ENCODE measurements around the gene STN1.

STN1 gene

DNA sequence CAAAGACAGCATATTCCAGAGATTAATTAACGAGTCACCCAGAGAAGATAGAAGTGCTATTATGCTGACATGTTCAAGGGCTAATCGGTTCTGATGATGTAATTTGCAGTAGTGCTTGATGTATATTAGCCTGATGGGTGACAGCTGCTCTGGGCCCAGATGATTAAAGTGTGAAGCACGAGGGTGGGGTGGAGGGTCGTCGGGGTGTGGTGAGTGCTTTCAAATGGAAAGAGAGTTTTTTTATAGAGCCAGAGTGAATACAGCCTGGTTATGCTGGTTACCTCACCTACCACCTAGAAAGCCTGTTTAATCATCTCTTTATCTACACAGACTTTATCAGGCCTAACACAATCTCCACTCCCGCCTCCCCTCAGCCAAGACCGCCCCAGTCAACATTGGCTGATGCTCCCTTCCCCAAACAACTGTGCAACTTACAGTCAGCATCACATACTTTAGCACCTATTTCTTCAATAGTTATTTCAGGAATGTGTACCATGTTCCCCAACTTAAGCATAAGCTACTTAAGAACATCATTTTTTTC, 11.5 kb upstream of the STN1 start:
- DNase-seq (ENCODE audit: low read depth): no peak

DNA sequence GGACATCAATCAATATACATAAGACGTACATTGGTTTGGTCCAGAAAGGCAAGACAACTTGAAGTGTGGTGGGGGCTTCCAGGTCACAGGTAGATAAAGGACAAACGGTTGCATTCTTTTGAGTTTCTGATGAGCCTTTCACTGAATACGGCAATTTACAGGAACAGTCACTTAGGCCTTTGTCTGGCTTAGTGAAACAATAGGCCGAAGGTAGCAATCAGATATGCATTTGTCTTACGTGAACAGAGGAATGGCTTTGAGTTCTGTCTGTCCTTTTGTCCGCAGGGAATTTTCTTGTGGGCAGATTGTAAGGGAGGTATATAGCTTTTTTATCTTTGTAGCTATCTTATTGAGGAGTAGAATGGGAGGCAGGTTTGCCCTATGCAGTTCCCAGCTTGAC, 10.8 kb upstream of the STN1 start:
- no peak for DNase-seq (ENCODE audit: low read depth)

DNA sequence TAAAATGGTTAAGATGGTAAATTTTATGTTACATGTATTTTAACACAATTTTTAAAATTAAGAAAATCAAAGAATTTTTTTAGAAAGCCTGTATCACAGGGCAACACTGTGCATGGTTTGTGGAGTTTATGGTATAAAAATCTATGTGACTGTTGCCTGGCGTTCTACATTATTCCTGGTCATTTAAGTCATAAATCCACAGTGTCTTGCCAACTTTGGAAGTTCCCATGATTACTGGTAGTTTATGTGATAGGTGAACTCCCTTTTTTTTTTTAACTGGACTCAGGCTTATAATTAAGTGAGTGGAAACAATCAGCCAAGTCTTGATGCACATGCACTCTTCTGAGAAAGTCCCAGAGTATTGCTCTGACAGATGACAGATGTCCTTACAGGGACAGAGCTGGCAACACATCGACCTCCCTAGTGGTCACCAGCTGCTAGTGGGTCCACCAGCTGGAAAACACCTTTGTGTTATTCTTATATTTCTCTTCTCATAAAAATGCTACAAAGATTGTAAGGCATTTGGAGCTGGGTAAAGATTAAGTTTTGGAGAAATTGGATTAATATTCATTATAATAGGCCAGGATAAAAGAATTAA, 8.8 kb upstream of the STN1 start:
- DNase-seq (ENCODE audit: low read depth): no peak

DNA sequence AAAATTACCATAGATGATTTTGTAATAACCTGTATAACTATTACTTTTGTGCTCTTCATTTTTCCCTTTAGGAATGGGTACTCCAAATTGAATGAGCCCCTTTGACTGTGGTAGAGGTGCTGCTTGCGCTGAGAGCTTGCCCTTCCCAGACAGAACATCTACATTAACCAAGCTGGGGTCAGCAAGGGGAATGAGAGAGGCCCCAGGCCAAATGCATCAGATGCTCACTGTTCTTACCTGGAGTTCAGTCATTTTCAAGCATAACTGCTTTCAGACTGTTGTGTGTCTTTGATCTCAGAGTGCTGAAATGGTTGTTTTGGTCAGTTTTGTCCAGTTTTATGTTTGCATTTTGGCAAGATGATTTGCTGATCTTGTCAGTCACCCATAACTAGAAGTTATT, 7.6 kb upstream of the STN1 start:
- DNase-seq (ENCODE audit: low read depth): no peak

DNA sequence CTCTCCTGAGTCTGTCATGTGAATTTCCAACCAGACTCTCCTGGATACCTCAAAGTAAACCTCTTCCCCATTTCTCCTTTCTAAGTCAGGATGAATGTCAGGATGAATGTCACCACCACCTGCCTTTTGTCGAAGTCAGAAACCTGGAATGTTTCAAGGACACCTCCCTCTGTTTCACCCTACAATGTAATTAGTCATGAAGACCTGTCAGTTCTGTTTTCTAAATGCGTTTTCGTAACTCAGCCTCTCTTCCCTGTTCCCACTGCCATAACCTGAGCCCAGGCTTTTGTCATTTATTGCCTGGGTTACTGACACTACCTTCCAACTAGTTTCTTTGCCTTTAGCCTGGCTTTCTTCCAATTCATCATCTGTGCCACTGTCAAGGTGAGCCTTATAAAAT, 5.5 kb upstream of the STN1 start:
- no peak for DNase-seq (ENCODE audit: low read depth)

DNA sequence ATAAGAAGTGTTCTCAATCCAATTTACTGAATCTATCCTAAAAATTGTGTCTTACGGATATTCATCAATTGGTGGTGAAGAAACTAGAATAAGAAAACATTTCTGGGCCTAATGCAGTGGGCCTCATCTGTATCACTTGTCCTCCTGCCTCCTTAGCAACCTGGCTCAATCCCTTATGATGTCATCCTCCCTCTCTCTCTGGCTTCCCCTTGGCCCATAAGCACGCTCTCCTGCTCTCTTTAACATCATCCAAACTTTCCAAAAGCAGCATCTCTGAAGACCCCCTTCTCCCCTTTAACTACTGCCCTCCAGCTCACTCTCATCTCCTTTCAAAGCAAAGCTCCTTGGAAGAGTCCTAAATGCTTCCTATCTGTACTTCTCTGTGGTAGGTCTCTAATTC, 4.7 kb upstream of the STN1 start:
- DNase-seq (ENCODE audit: low read depth): no peak

DNA sequence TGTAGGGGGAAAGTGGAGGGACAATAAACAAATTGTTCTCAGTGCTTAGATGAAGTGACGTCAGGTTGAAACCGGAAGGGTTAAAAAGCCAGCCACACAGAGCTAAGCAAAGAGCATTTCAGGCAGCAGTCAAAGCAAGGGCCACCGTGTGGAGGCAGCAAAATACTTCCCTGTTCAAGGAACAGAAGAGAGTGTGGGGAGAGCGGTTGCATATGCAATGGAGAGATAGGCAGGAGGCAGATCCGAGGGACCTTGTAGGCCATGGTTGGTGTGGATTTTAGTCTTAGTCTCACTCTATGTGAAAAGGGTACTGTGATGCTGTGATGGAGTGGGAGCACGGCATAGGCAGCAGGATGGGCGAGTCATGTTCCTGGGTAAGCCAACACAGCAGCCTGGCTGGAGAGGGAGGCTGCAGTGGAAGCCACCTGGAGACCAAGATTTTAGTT, 3.8 kb upstream of the STN1 start:
- no peak for DNase-seq (ENCODE audit: low read depth)

DNA sequence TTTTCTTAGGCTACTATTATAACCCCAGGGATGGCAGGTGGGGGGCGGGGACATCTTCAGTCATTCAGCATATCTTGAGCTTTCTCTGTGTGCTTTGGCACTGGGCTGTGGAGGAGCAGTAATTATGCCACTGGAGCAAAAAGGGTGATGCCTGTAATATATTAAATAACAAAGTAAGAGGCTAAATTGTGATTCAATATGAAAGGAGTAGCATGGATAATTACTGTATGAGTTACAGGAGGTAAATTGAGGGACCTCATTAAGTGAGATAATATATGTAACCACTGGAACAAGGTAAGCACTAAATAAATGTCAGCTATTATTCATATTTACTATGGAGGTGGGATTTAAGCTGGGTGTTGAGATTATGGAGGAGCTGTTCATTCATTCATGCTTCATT, 3.3 kb upstream of the STN1 start:
- DNase-seq (ENCODE audit: low read depth): no peak

DNA sequence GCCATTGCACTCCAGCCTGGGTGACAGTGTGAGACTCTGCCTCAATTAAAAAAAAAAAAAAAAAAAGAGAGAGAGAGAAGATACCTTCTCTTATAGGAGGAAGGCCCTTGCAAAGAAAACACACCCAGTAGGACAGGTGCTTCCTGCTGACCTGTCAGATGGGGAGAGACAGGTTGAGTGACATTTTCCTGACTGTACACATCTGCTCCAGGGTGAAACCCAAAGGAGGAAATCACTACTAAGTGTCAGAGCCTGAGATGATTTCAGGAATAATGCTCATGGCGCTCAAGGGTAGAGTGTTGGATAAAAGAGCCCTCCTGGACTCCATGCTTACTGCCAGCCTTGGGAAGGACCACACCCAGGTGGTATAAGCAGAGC, 1.7 kb upstream of the STN1 start:
- no peak for DNase-seq (ENCODE audit: low read depth)

- no peak for DNase-seq (ENCODE audit: low read depth)
Observed at GRCh38 chr10:103917302-103918052, 507 bp downstream of the STN1 start.

- no peak for DNase-seq (ENCODE audit: low read depth)
Observed at GRCh38 chr10:103916876-103917275, 1.1 kb downstream of the STN1 start.

- DNase-seq (ENCODE audit: low read depth): no peak
Observed at GRCh38 chr10:103916254-103916653, 1.7 kb downstream of the STN1 start.

DNA sequence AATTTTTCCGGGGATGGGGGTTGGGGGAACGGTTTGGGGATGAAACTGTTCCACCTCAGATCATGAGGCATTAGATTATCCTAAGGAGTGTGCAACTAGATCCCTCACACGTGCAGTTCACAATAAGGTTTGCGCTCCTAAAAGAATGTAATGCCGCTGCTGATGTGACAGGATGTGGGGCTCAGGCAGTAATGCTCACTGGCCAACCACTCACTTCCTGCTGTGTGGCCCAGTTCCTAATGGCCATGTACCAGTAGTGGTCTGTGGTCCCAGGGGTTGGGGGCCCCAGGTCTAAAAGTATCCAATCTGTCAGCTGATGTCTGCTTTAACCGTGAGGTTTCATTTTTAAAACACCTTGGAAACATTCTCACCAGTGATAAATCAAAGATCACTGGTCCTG, 2.2 kb downstream of the STN1 start:
- DNase-seq (ENCODE audit: low read depth): no peak

DNA sequence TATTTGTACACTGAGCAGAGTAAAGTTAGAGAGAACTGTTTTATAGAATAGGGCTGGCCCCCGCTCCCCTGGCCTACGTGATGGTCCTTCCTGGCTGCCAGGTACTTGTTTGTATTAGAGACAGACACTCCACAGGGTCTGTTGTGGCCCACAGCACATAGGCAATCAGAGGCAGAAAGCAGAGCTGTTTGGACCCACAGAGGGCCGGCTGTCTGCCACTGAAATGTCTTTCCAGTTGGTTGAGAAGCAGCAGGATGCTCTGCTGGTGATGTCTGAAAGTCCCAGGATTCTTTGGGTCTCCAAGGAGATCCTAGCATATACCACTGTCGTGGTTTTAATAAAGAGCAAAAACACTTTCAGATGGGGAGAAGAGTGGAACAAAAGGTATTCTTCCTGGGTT, 5.2 kb downstream of the STN1 start:
- DNase-seq (ENCODE audit: low read depth): no peak

DNA sequence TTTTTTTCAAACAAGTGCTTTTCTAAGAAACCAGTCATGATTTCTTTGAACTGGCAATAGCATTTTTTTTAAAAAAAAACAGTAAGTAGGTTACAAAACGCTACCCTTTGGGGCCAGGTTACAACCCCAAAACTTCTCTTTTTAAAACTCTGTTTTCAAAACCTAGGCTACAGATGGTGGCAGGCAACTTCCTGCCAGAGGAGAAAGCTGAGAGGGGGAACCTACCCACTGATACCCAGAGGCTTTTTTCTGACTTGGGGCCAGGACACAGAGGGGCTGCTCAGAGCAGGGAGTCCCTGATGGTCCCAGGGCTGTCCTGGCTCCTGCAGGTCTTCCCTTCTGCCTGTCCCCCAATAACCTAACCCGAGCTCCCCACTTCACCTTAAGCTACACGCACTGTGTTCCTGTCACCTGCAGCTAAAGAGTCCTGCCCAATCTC, 6.9 kb downstream of the STN1 start:
- no peak for DNase-seq (ENCODE audit: low read depth)

DNA sequence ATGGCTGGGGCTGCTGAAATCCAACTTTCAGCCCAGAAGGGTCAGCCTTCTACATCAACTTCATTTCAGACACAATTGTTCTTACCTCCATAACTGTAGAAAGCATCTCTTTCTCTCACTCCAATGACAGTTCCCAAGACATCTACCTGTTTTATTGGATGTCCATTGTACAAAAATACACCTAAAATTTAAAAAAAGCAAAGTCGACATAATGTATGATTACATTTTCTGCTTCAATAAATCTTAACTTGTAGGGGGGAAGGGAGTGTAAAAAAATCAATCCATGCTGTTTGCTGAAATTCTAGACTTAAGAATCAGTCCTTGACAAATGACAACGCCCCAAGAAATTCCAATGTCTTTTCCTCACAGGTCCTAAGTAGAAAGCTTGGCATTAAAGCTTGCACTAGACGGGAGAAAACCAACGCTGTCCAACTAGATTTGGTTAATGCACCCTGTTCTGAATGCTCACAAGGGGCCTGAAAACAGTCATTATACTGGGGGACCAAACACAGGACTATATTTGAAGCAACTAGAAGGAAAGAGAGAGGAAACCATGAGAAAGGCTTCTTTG, 7.5 kb downstream of the STN1 start:
- DNase-seq (ENCODE audit: low read depth): no peak

DNA sequence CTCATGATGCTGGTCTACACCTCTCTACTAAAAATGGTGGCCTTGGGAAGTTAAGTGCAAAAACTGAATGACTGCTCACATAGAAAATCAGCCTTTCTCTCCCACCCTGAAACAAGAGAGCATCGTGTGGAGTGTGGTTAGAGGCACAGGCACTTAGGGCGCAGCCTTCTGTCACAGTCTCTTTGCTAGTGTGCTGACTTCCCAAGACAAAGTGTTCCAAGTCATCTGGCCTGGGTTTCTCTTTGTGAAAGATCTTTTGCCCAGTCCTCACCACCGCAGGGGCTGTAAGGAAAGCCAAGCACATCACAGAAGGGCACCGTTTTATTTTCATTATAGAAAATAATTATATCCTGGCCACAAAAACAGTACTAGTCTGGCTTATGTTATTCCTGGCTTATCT, 12.5 kb downstream of the STN1 start:
- DNase-seq (ENCODE audit: low read depth): no peak

DNA sequence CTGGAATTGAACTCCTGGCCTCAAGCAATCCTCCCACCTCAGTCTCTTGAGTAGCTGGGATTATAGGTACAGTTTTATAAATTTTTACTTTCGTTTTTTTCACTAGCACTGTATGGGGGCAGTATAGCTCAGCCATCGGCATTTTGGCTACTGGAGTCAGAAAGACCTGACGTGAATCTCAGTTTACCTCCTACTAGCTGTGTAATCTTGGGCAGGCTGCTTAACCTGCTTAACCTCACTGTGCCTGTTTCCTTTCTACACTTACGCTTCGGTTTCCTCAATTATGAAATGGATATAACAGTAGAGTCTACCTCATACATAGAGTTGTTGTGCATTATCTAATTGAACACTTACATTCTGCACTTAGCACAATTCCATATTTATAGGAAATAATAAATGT, 16.7 kb downstream of the STN1 start:
- DNase-seq (ENCODE audit: low read depth): no peak

GRCh38 chr10:103899312-103899711, 18.7 kb downstream of the STN1 start:
- no peak for DNase-seq (ENCODE audit: low read depth)

- DNase-seq (ENCODE audit: low read depth): no peak
Observed at GRCh38 chr10:103897241-103897774, 20.7 kb downstream of the STN1 start.

GRCh38 chr10:103896225-103896624, 21.8 kb downstream of the STN1 start:
- DNase-seq (ENCODE audit: low read depth): no peak

GRCh38 chr10:103895411-103896186, 22.4 kb downstream of the STN1 start:
- DNase-seq (ENCODE audit: low read depth): no peak
